ENCODE measurements around the gene ADAMTS19.
"Not testable (repeated sequence)": the region's sequence is repeated elsewhere in the genome, so short reads cannot be mapped to it uniquely, and the experiment has no call there.

Gene ADAMTS19

DNA sequence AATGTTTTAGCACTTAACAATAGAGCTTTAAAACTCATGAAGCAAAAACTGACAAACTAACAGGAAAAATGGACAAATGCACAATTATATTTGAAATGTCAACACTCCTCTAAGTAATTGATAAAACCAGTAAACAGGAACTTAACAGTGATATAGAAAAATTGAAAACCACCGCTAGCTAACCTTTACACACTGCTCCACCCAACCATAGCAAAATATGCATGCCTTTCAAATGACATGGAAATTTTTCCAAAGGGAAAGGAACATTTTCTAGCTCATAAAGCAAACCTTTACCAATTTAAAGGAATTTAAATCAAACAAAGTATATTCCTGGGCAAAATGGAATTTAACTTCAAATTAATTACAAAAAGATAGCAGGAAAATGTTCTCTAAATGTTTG lies 109.2 kb downstream of the ADAMTS19 start:
- H3K4me3 ChIP-seq: no peak overlapping the region
- H4K20me1 ChIP-seq: no peaks in the 10 kb centered on the region
- no peak overlapping the region for H3K9ac ChIP-seq
- no peak overlapping the region for H3K27ac ChIP-seq
- H3K36me3 ChIP-seq: no peaks in the 10 kb centered on the region
- H3K27me3 ChIP-seq: no peaks in the 10 kb centered on the region
- H3K9me3 ChIP-seq: no peaks in the 10 kb centered on the region
- H3K4me2 ChIP-seq: no peak overlapping the region
- no peak for TF ChIP-seq Cebpa-rat (IDR thresholded peaks at IDR 0.05)
- no peaks in the 10 kb centered on the region for H3K4me1 ChIP-seq

- H3K4me2 ChIP-seq: no peak overlapping the region
- H3K27ac ChIP-seq: no peak overlapping the region
- no peaks in the 10 kb centered on the region for H3K4me1 ChIP-seq
- no peak overlapping the region for H3K4me3 ChIP-seq
- TF ChIP-seq Cebpa-rat (IDR thresholded peaks at IDR 0.05): no peak
- no peak overlapping the region for H3K9ac ChIP-seq
- no peaks in the 10 kb centered on the region for H4K20me1 ChIP-seq
- no peaks in the 10 kb centered on the region for H3K9me3 ChIP-seq
- no peaks in the 10 kb centered on the region for H3K27me3 ChIP-seq
- H3K36me3 ChIP-seq: no peaks in the 10 kb centered on the region
Measured at GRCh38 chr5:129572060-129572459, 112.0 kb downstream of the ADAMTS19 start.

GRCh38 chr5:129584496-129584895 lies 124.4 kb downstream of the ADAMTS19 start:
- H3K27me3 ChIP-seq, H3K4me3 ChIP-seq, H3K4me2 ChIP-seq, H3K36me3 ChIP-seq, H4K20me1 ChIP-seq, H3K4me1 ChIP-seq, H3K9ac ChIP-seq, H3K27ac ChIP-seq, H3K9me3 ChIP-seq: not testable (repeated sequence)

DNA sequence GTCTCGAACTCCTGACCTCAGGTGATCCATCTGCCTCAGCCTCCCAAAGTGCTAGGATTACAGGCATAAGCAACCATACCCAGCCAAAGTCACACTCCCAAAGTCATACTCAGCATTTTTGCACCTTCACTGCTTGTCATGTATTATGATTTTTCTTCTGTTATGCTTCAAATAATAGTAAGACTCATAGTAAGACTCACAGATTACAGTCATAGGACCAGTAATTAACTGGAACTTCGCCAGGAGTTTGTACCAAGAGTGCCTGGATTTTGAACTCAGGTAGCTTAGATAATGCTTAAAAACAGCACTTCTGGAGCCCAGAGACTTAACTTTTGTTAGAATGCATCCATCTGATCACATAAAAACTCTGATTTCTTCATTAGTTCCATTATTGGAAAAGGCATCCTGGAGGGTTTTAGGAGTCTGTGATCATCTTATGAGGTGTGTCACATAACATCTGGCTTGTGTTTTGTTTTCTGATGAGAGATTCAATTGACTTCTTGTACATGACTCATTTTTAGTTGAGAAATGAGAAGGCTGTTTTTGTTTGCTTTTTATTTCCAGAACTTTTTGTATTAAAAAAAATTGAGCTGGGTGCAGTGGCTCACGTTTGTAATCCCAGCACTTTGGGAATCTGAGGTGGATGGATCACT lies 131.5 kb downstream of the ADAMTS19 start:
- H3K4me2 ChIP-seq: no peak overlapping the region

GRCh38 chr5:129593525-129593924 lies 133.4 kb downstream of the ADAMTS19 start:
- no peak overlapping the region for H3K4me2 ChIP-seq
- H3K9me3 ChIP-seq: no peaks in the 10 kb centered on the region
- no peak overlapping the region for H3K27ac ChIP-seq
- no peaks in the 10 kb centered on the region for H4K20me1 ChIP-seq
- no peak overlapping the region for H3K4me3 ChIP-seq
- no peak for TF ChIP-seq Cebpa-rat (IDR thresholded peaks at IDR 0.05)
- no peak overlapping the region for H3K9ac ChIP-seq
- H3K36me3 ChIP-seq: no peaks in the 10 kb centered on the region
- no peaks in the 10 kb centered on the region for H3K4me1 ChIP-seq
- H3K27me3 ChIP-seq: no peaks in the 10 kb centered on the region

More for the DNA sequence above, 131.5 kb downstream of the ADAMTS19 start:
- no peak for TF ChIP-seq Cebpa-rat (IDR thresholded peaks at IDR 0.05)
- Histone ChIP-seq H3K36me3 (no peaks in the 10 kb centered on the region), H3K9me3 (no peaks in the 10 kb centered on the region), H3K4me3 (no peak overlapping the region), H3K27me3 (no peaks in the 10 kb centered on the region), H4K20me1 (no peaks in the 10 kb centered on the region), H3K4me1 (no peaks in the 10 kb centered on the region), H3K27ac (no peak overlapping the region), H3K9ac (no peak overlapping the region)

- no peak for TF ChIP-seq Cebpa-rat (IDR thresholded peaks at IDR 0.05)
- no peak overlapping the region for H3K4me3 ChIP-seq
- no peak overlapping the region for H3K27ac ChIP-seq
- no peak overlapping the region for H3K9ac ChIP-seq
- no peaks in the 10 kb centered on the region for H3K4me1 ChIP-seq
- no peak overlapping the region for H3K4me2 ChIP-seq
- no peaks in the 10 kb centered on the region for H3K27me3 ChIP-seq
- no peaks in the 10 kb centered on the region for H3K9me3 ChIP-seq
- H4K20me1 ChIP-seq: no peaks in the 10 kb centered on the region
- no peaks in the 10 kb centered on the region for H3K36me3 ChIP-seq
Measured at GRCh38 chr5:129601576-129601975, 141.5 kb downstream of the ADAMTS19 start.

- Histone ChIP-seq H3K4me1 (no peaks in the 10 kb centered on the region), H3K9me3 (no peaks in the 10 kb centered on the region), H3K27ac (no peak overlapping the region), H3K36me3 (no peaks in the 10 kb centered on the region), H3K27me3 (no peaks in the 10 kb centered on the region), H3K4me2 (no peak overlapping the region), H3K9ac (no peak overlapping the region), H3K4me3 (no peak overlapping the region), H4K20me1 (no peaks in the 10 kb centered on the region)
- no peak for TF ChIP-seq Cebpa-rat (IDR thresholded peaks at IDR 0.05)
Measured at GRCh38 chr5:129608350-129608749, 148.3 kb downstream of the ADAMTS19 start.

DNA sequence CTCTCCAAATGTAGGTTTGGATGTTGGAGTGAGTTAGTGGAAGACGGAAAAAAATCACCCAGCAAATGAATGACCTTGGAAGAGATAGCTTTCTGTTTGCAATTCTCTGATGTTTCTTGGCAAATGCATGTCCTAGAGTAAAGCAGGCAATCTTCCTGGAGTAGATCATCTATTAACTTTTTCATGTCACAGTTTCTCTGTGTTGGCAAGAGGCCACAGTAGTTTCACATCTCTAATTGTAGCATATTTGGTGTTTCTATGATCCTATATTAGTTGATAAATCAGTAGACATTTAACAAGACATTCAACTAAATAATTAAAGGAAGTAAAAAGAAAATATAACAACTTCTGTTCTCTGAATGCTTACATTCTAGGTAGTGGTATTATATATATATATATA lies 149.6 kb downstream of the ADAMTS19 start:
- no peak overlapping the region for H3K4me3 ChIP-seq
- H3K4me2 ChIP-seq: no peak overlapping the region

DNA sequence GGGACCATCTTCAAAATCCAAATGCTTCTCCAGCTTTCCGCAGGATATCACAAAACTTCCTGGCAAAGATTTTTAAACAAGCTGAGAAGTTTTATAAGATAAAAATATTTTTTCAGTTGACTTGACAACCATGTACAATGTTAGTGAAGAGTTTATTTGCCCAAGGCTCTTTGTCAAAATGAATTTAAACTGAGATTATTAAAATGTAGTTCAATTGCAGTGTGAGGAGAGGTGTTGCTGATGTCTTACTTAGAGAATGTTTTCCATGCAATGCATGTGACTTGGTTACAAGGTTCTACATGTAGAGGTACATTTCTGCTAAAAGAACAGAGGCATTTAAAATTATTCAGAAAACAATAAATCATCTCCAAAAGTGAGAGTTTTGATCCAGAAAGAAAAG lies 156.4 kb downstream of the ADAMTS19 start:
- H4K20me1 ChIP-seq: no peaks in the 10 kb centered on the region
- H3K36me3 ChIP-seq: no peaks in the 10 kb centered on the region
- no peak overlapping the region for H3K4me3 ChIP-seq
- no peaks in the 10 kb centered on the region for H3K27me3 ChIP-seq
- H3K4me2 ChIP-seq: no peak overlapping the region
- no peaks in the 10 kb centered on the region for H3K9me3 ChIP-seq
- H3K9ac ChIP-seq: no peak overlapping the region
- no peak for TF ChIP-seq Cebpa-rat (IDR thresholded peaks at IDR 0.05)
- no peak overlapping the region for H3K27ac ChIP-seq
- H3K4me1 ChIP-seq: no peaks in the 10 kb centered on the region

More for the DNA sequence above, 149.6 kb downstream of the ADAMTS19 start:
- H3K4me1 ChIP-seq: no peaks in the 10 kb centered on the region
- no peak overlapping the region for H3K27ac ChIP-seq
- no peak for TF ChIP-seq Cebpa-rat (IDR thresholded peaks at IDR 0.05)
- no peak overlapping the region for H3K9ac ChIP-seq
- H3K27me3 ChIP-seq: no peaks in the 10 kb centered on the region
- H3K9me3 ChIP-seq: no peaks in the 10 kb centered on the region
- H3K36me3 ChIP-seq: no peaks in the 10 kb centered on the region
- H4K20me1 ChIP-seq: no peaks in the 10 kb centered on the region

- Histone ChIP-seq H3K4me2 (no peak overlapping the region), H3K36me3 (no peaks in the 10 kb centered on the region), H3K27ac (no peak overlapping the region), H4K20me1 (no peaks in the 10 kb centered on the region), H3K4me1 (peaks cover 4% of the 10 kb centered on the region), H3K4me3 (no peak overlapping the region), H3K27me3 (no peaks in the 10 kb centered on the region), H3K9me3 (no peaks in the 10 kb centered on the region), H3K9ac (no peak overlapping the region)
- no peak for TF ChIP-seq Cebpa-rat (IDR thresholded peaks at IDR 0.05)
Measured at GRCh38 chr5:129617206-129617605, 157.1 kb downstream of the ADAMTS19 start.

GRCh38 chr5:129619782-129620181 lies 159.7 kb downstream of the ADAMTS19 start:
- Histone ChIP-seq H3K4me3 (no peak overlapping the region), H3K4me2 (no peak overlapping the region), H3K9ac (no peak overlapping the region), H3K27me3 (no peaks in the 10 kb centered on the region), H3K4me1 (peaks cover 23% of the 10 kb centered on the region), H3K36me3 (no peaks in the 10 kb centered on the region), H3K9me3 (no peaks in the 10 kb centered on the region), H3K27ac (no peak overlapping the region), H4K20me1 (no peaks in the 10 kb centered on the region)
- no peak for TF ChIP-seq Cebpa-rat (IDR thresholded peaks at IDR 0.05)
